Liver (tissue), 9 donors: ENCODE results near the gene CD68. TPM values are rescaled to one million over a fixed set of nuclear protein-coding genes. Genes with fewer than 3 reads are reported as not detected.

Source experiments
- DNase-seq: peaks from one replicate; pipeline ENCODE4 v3.0.0-alpha.2; 2017; ENCODE audit warnings: low spot score
- H3K27ac ChIP-seq, 2 donors: one replicate each; pipeline ENCODE4 v1.7.0; 2013; ENCODE audit warnings: inconsistent platforms in 2 of 2, low read length in 2 of 2, control low read depth in 1 of 2, low read depth in 1 of 2, mild to moderate bottlenecking in 1 of 2
- H3K27me3 ChIP-seq, 4 donors: one replicate each; pipeline versions ENCODE4 v1.6.1 to v1.7.0; 2013; ENCODE audit warnings: low read length in 3 of 4, inconsistent platforms in 1 of 4, mild to moderate bottlenecking in 1 of 4, moderate library complexity in 1 of 4; ENCODE audit not compliant: control insufficient read depth in 4 of 4, insufficient read depth in 4 of 4
- H3K36me3 ChIP-seq, 4 donors: one replicate each; pipeline versions ENCODE4 v1.6.1 to v1.7.0; 2013; ENCODE audit warnings: low read length in 3 of 4, mild to moderate bottlenecking in 3 of 4, low read depth in 1 of 4, moderate library complexity in 1 of 4; ENCODE audit not compliant: control insufficient read depth in 4 of 4, insufficient read depth in 3 of 4
- H3K4me1 ChIP-seq, 4 donors: one replicate each; pipeline versions ENCODE4 v1.6.1 to v1.7.0; 2013; ENCODE audit warnings: low read length in 3 of 4, mild to moderate bottlenecking in 3 of 4, moderate library complexity in 1 of 4; ENCODE audit not compliant: control insufficient read depth in 4 of 4, insufficient read depth in 4 of 4
- H3K4me3 ChIP-seq, 3 donors: one replicate each; pipeline versions ENCODE4 v1.6.1 to v1.7.0; 2013; ENCODE audit warnings: low read length in 3 of 3, control low read depth in 1 of 3, low read depth in 1 of 3, mild to moderate bottlenecking in 1 of 3
- H3K9ac ChIP-seq, 2 donors: one replicate each; pipeline ENCODE4 v1.7.0; 2013; ENCODE audit warnings: low read length in 2 of 2, mild to moderate bottlenecking in 2 of 2, moderate library complexity in 2 of 2, control low read depth in 1 of 2, low read depth in 1 of 2
- H3K9me3 ChIP-seq, 4 donors: one replicate each; pipeline versions ENCODE4 v1.6.1 to v1.7.0; 2013; ENCODE audit warnings: low read length in 3 of 4; ENCODE audit not compliant: control insufficient read depth in 4 of 4
- ATF3 ChIP-seq: IDR thresholded peaks from 2 replicates; pipeline ENCODE4 v1.6.1; 2016; ENCODE audit warnings: antibody characterized with exemption
- CTCF ChIP-seq: fragments of 150-350 bp; IDR thresholded peaks from 2 replicates; pipeline ENCODE4 v1.5.1; 2017; ENCODE audit warnings: improper control_type of control experiment, low read depth, low read length; ENCODE audit not compliant: missing input control
- EGR1 ChIP-seq, 2 donors: IDR thresholded peaks; 2 replicates each; pipeline ENCODE4 v1.6.1; 2016 to 2018; ENCODE audit warnings: antibody characterized with exemption in 2 of 2, low read depth in 2 of 2
- FOXA1 ChIP-seq: IDR thresholded peaks from 2 replicates; pipeline ENCODE4 v1.6.1; 2016; ENCODE audit warnings: antibody characterized with exemption
- FOXA2 ChIP-seq: IDR thresholded peaks from 2 replicates; pipeline ENCODE4 v1.6.1; 2016; ENCODE audit warnings: antibody characterized with exemption
- GABPA ChIP-seq, 2 donors: IDR thresholded peaks in 1 of 2; conservative IDR thresholded peaks in 1 of 2; 2 replicates each; pipeline ENCODE4 v1.6.1; 2016; ENCODE audit warnings: antibody characterized with exemption in 2 of 2, mild to moderate bottlenecking in 1 of 2, moderate library complexity in 1 of 2
- HNF4A ChIP-seq, 2 donors: conservative IDR thresholded peaks; 2 replicates each; pipeline ENCODE4 v1.6.1; 2016; ENCODE audit warnings: antibody characterized with exemption in 2 of 2, mild to moderate bottlenecking in 2 of 2
- HNF4G ChIP-seq: IDR thresholded peaks from 2 replicates; pipeline ENCODE4 v1.6.1; 2016; ENCODE audit warnings: antibody characterized with exemption
- JUND ChIP-seq, 2 donors: IDR thresholded peaks; 2 replicates each; pipeline ENCODE4 v1.6.1; 2016; ENCODE audit warnings: antibody characterized with exemption in 2 of 2
- MAX ChIP-seq: IDR thresholded peaks from 2 replicates; pipeline ENCODE4 v1.6.1; 2016; ENCODE audit warnings: antibody characterized with exemption
- NR2F2 ChIP-seq: IDR thresholded peaks from 2 replicates; pipeline ENCODE4 v1.6.1; 2016; ENCODE audit warnings: antibody characterized with exemption
- RAD21 ChIP-seq, 2 donors: IDR thresholded peaks; 2 replicates each; pipeline ENCODE4 v1.6.1; 2016; ENCODE audit warnings: antibody characterized with exemption in 2 of 2, mild to moderate bottlenecking in 2 of 2
- REST ChIP-seq: IDR thresholded peaks from 2 replicates; pipeline ENCODE4 v1.6.1; 2016; ENCODE audit warnings: antibody characterized with exemption, mild to moderate bottlenecking
- RXRA ChIP-seq, 2 donors: IDR thresholded peaks; 2 replicates each; pipeline ENCODE4 v1.6.1; 2017 to 2018; ENCODE audit warnings: antibody characterized with exemption in 2 of 2, mild to moderate bottlenecking in 1 of 2
- SP1 ChIP-seq: IDR thresholded peaks from 2 replicates; pipeline ENCODE4 v1.6.1; 2018; ENCODE audit warnings: antibody characterized with exemption, mild to moderate bottlenecking
- TAF1 ChIP-seq: conservative IDR thresholded peaks from 2 replicates; pipeline ENCODE4 v1.6.1; 2016; ENCODE audit warnings: antibody characterized with exemption, mild to moderate bottlenecking
- YY1 ChIP-seq: IDR thresholded peaks from 2 replicates; pipeline ENCODE4 v1.6.1; 2016; ENCODE audit warnings: antibody characterized with exemption, mild to moderate bottlenecking
- ZBTB33 ChIP-seq: IDR thresholded peaks from 2 replicates; pipeline ENCODE4 v1.6.1; 2016; ENCODE audit warnings: antibody characterized with exemption
- WGBS: extraction: QIAGEN DNeasy Blood & Tissue Kit; methylation state at CpG from one replicate; pipeline ENCODE4 v1.1.7; 2013; 5-methylcytosine and 5-hydroxymethylcytosine counted together
- polyA plus RNA-seq, 2 donors: library from polyadenylated mRNA; stranded (reverse) in 1 of 2; unstranded in 1 of 2; fragments of 200-250 nt in 1 of 2; fragments of >200 nt in 1 of 2; fragmentation: Nextera tagmentation in 1 of 2; extraction: Ambion mirVana in 1 of 2; gene quantifications; one replicate each; pipeline versions ENCODE4 v1.2.1 to v1.2.3, GENCODE V29; 2013 to 2015
- total RNA-seq, 2 donors: library from RNA; depleted of rRNA; stranded (reverse); fragments of >200 nt; gene quantifications; one replicate each; pipeline ENCODE4 v1.2.3, GENCODE V29; 2014
- donor health status: healthy.
- donor health status: healthy.
- donor health status: healthy.
- donor health status: healthy.
- donor health status: healthy.

Gene CD68
- total and polyA plus RNA-seq, 4 donors, result 14.2 to 88.6 (median 33.1) TPM

- peak; percentile 92 for TF ChIP-seq TAF1
- peak; percentile 17 to 45 for TF ChIP-seq RXRA (IDR thresholded peaks at IDR 0.05)
- no peak for TF ChIP-seq CTCF
- TF ChIP-seq ZBTB33, result peak; percentile 91
- peak in 1 of 2 donors; percentile 53 for TF ChIP-seq JUND (IDR thresholded peaks at IDR 0.05)
- TF ChIP-seq REST, result peak; percentile 85
- peak; percentile 52 for TF ChIP-seq FOXA2
- TF ChIP-seq GABPA (IDR thresholded peaks at IDR 0.05 in 1 of 2, conservative IDR thresholded peaks at IDR 0.05 in 1 of 2), result peak; percentile 94 to 96
- no peak for TF ChIP-seq ATF3
- peak; percentile 23 to 31 for TF ChIP-seq HNF4A (conservative IDR thresholded peaks at IDR 0.05)
- peak; percentile 68 for TF ChIP-seq SP1
- TF ChIP-seq NR2F2, result no peak
- TF ChIP-seq YY1, result peak; percentile 100
- TF ChIP-seq MAX, result peak; percentile 99
- peak; percentile 78 to 92 for TF ChIP-seq EGR1 (IDR thresholded peaks at IDR 0.05; ENCODE audit: low read depth in 2 of 2)
- peak in 1 of 2 donors; percentile 23 for TF ChIP-seq RAD21 (IDR thresholded peaks at IDR 0.05)
- peak; percentile 66 for TF ChIP-seq FOXA1
- TF ChIP-seq HNF4G, result no peak
- Histone ChIP-seq H3K27ac (peak within 1 kb of the TSS; percentile 94 to 95), H3K4me3 (peak within 1 kb of the TSS; percentile 78 to 96 (median 84)), H3K9ac (peak within 1 kb of the TSS; percentile 68 to 96), H3K4me1 (peaks cover 15 to 48% (median 33%) of the 10 kb centered on the region in 4 donors), H3K27me3 (no peaks in the 10 kb centered on the region), H3K36me3 (peaks cover 4 to 9% (median 6%) of the 10 kb centered on the region in 4 donors), H3K9me3 (no peaks in the 10 kb centered on the region)
- 15% methylated on average over 69 of the region's 69 CpGs for WGBS
- DNase-seq, result peak; percentile 93
Observed at GRCh38 chr17:7583253-7584109, 4.0 kb downstream of the CD68 start, which contains the start of gene MPDU1. MPDU1 (plus strand) TSS chr17:7583852; CDS start chr17:7583863, 11 bp downstream.
